Tibial nerve (tissue), 4 donors: ENCODE measurements around the gene KAT6B. TPM values are rescaled to one million over a fixed set of nuclear protein-coding genes. Genes with fewer than 3 reads are reported as not detected.
A peak's percentile ranks its signal among the peaks of the same experiment; 100 is the strongest.

ENCODE experiments used
- DNase-seq, 2 donors: peaks; one replicate each; pipeline ENCODE4 v3.0.0-alpha.2; 2019; ENCODE audit warnings: low spot score in 2 of 2
- H3K27ac ChIP-seq, 4 donors: fragments of 200-600 bp; sonication (generic) in 3 of 4; one replicate each; pipeline ENCODE4 v1.5.1; 2017 to 2019; ENCODE audit warnings: mild to moderate bottlenecking in 1 of 4
- H3K27me3 ChIP-seq, 2 donors: fragments of 200-600 bp; sonication (generic) in 1 of 2; one replicate each; pipeline versions ENCODE4 v1.5.1 to v1.6.0; 2017 to 2019
- H3K36me3 ChIP-seq, 3 donors: fragments of 200-600 bp; sonication (generic); one replicate each; pipeline ENCODE4 v1.5.1; 2018 to 2019
- H3K4me1 ChIP-seq, 4 donors: fragments of 200-600 bp; sonication (generic) in 3 of 4; one replicate each; pipeline ENCODE4 v1.5.1; 2017 to 2019
- H3K4me3 ChIP-seq, 4 donors: fragments of 200-600 bp; sonication (generic) in 3 of 4; one replicate each; pipeline ENCODE4 v1.5.1; 2017 to 2019; ENCODE audit warnings: mild to moderate bottlenecking in 1 of 4, moderate library complexity in 1 of 4
- H3K9me3 ChIP-seq, 4 donors: fragments of 200-600 bp; sonication (generic) in 3 of 4; one replicate each; pipeline ENCODE4 v1.5.1; 2017 to 2019
- CTCF ChIP-seq, 5 experiments: fragments of 200-600 bp in 3 of 5; fragments of 450-650 bp in 2 of 5; sonication (generic) in 3 of 5; IDR thresholded peaks; one replicate each; pipeline ENCODE4 v1.5.1; 2016 to 2019; ENCODE audit warnings: antibody characterized with exemption in 5 of 5, mild to moderate bottlenecking in 3 of 5, moderate library complexity in 2 of 5
- EP300 ChIP-seq, 2 donors: sonication (generic); formaldehyde crosslinking; IDR thresholded peaks; one replicate each; pipeline ENCODE4 v1.6.1; 2017; ENCODE audit warnings: antibody characterized with exemption in 2 of 2, mild to moderate bottlenecking in 1 of 2
- POLR2A ChIP-seq, 2 donors: fragments of 450-650 bp; IDR thresholded peaks; one replicate each; pipeline ENCODE4 v1.6.1; 2017; ENCODE audit warnings: antibody characterized with exemption in 2 of 2, mild to moderate bottlenecking in 2 of 2, moderate library complexity in 2 of 2
- WGBS, 2 donors: methylation state at CpG; one replicate each; pipeline ENCODE4 v1.1.5; 2018; 5-methylcytosine and 5-hydroxymethylcytosine counted together
- total RNA-seq, 4 donors: library from RNA; depleted of rRNA; stranded (reverse); fragments of >200 nt; gene quantifications; one replicate each; pipeline ENCODE4 v1.1.0, GENCODE V29; 2016

Gene KAT6B
- total RNA-seq, 4 donors from 2014 or later = 42.3 to 59.7 (median 45.6) TPM

- no peak for TF ChIP-seq CTCF (IDR thresholded peaks at IDR 0.05)
- TF ChIP-seq POLR2A (IDR thresholded peaks at IDR 0.05) = no peak
- TF ChIP-seq EP300 (IDR thresholded peaks at IDR 0.05) = no peak
These were observed 207.2 kb downstream of the KAT6B start for GRCh38 chr10:75033399-75034130.

GRCh38 chr10:75034131-75034512 is 207.7 kb downstream of the KAT6B start:
- WGBS, 2 donors = 63 to 73% methylated on average over 5 of the region's 5 CpGs
- no peak for DNase-seq
- no peaks in the 10 kb centered on the region for H3K9me3 ChIP-seq
- H3K27me3 ChIP-seq = no peaks in the 10 kb centered on the region
- H3K27ac ChIP-seq = no peak overlapping the region
- H3K4me1 ChIP-seq = peaks cover 0 to 7% (median 0%) of the 10 kb centered on the region in 4 donors
- H3K36me3 ChIP-seq = peaks cover 0 to 27% (median 7%) of the 10 kb centered on the region in 3 donors
- no peak overlapping the region for H3K4me3 ChIP-seq
- TF ChIP-seq EP300 (IDR thresholded peaks at IDR 0.05) (no peak), CTCF (IDR thresholded peaks at IDR 0.05) (no peak), POLR2A (IDR thresholded peaks at IDR 0.05) (no peak)

More at GRCh38 chr10:75033399-75034130, 207.2 kb downstream of the KAT6B start:
- 91 to 93% methylated on average over 15 of the region's 15 CpGs for WGBS, 2 donors
- Histone ChIP-seq H3K36me3 (peaks cover 0 to 33% (median 9%) of the 10 kb centered on the region in 3 donors), H3K4me1 (peaks cover 0 to 5% (median 0%) of the 10 kb centered on the region in 4 donors), H3K27ac (no peak overlapping the region), H3K27me3 (no peaks in the 10 kb centered on the region), H3K4me3 (no peak overlapping the region), H3K9me3 (no peaks in the 10 kb centered on the region)
- DNase-seq = no peak

DNA sequence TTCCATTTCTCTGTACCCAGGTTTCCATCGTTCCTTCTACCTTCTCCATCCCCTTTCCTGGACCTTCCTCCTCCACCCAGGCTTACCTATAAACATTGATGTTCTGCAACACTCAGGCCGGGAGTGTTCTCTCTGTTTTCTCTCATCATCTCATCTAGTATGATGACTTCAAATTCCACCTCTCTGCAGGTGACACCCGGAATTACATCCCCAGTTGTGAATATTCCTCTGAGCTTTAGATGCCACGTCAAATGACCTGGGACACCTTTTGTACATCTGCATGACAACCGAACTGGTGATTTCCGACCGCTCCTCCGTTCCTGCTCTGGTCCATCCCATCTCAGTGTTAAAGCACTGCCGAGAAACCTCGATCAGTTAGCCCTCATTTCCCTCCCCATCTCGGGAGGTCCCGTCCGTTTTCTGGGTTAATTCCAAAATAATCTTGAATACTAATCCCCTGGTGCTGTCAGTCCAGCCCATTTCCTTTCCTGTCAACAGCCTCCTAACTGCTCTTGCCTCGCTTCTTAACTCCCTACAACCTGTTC is 208.4 kb downstream of the KAT6B start:
- WGBS, 2 donors = 67 to 68% methylated on average over 14 of the region's 14 CpGs
- TF ChIP-seq POLR2A (IDR thresholded peaks at IDR 0.05) = no peak
- peak in 1 of 5 experiments; percentile 10 for TF ChIP-seq CTCF (IDR thresholded peaks at IDR 0.05)

GRCh38 chr10:75035975-75036708 is 209.7 kb downstream of the KAT6B start:
- TF ChIP-seq CTCF (IDR thresholded peaks at IDR 0.05) = no peak
- no peak for TF ChIP-seq POLR2A (IDR thresholded peaks at IDR 0.05)
- TF ChIP-seq EP300 (IDR thresholded peaks at IDR 0.05) = no peak

More for the DNA sequence above, 208.4 kb downstream of the KAT6B start:
- no peak overlapping the region for H3K4me3 ChIP-seq
- H3K27ac ChIP-seq = no peak overlapping the region
- no peaks in the 10 kb centered on the region for H3K27me3 ChIP-seq
- H3K36me3 ChIP-seq = peaks cover 0 to 20% (median 5%) of the 10 kb centered on the region in 3 donors
- no peaks in the 10 kb centered on the region for H3K9me3 ChIP-seq
- H3K4me1 ChIP-seq = peaks cover 0 to 7% (median 0%) of the 10 kb centered on the region in 4 donors
- DNase-seq = no peak

More at GRCh38 chr10:75035975-75036708, 209.7 kb downstream of the KAT6B start:
- DNase-seq = no peak
- WGBS, 2 donors = 87% methylated on average over 10 of the region's 10 CpGs
- Histone ChIP-seq H3K4me1 (peaks cover 0 to 7% (median 0%) of the 10 kb centered on the region in 4 donors), H3K36me3 (peaks cover 0 to 7% (median 0%) of the 10 kb centered on the region in 3 donors), H3K27me3 (no peaks in the 10 kb centered on the region), H3K4me3 (no peak overlapping the region), H3K27ac (no peak overlapping the region), H3K9me3 (no peaks in the 10 kb centered on the region)
